Liver (tissue), 9 donors: ENCODE data around the gene IL3. TPM values are rescaled to one million over a fixed set of nuclear protein-coding genes. Genes with fewer than 3 reads are reported as not detected.

Experiments
- DNase-seq: peaks from one replicate; pipeline ENCODE4 v3.0.0-alpha.2; 2017; ENCODE audit warnings: low spot score
- H3K27ac ChIP-seq, 2 donors: one replicate each; pipeline ENCODE4 v1.7.0; 2013; ENCODE audit warnings: inconsistent platforms in 2 of 2, low read length in 2 of 2, control low read depth in 1 of 2, low read depth in 1 of 2, mild to moderate bottlenecking in 1 of 2
- H3K27me3 ChIP-seq, 4 donors: one replicate each; pipeline versions ENCODE4 v1.6.1 to v1.7.0; 2013; ENCODE audit warnings: low read length in 3 of 4, inconsistent platforms in 1 of 4, mild to moderate bottlenecking in 1 of 4, moderate library complexity in 1 of 4; ENCODE audit not compliant: control insufficient read depth in 4 of 4, insufficient read depth in 4 of 4
- H3K36me3 ChIP-seq, 4 donors: one replicate each; pipeline versions ENCODE4 v1.6.1 to v1.7.0; 2013; ENCODE audit warnings: low read length in 3 of 4, mild to moderate bottlenecking in 3 of 4, low read depth in 1 of 4, moderate library complexity in 1 of 4; ENCODE audit not compliant: control insufficient read depth in 4 of 4, insufficient read depth in 3 of 4
- H3K4me1 ChIP-seq, 4 donors: one replicate each; pipeline versions ENCODE4 v1.6.1 to v1.7.0; 2013; ENCODE audit warnings: low read length in 3 of 4, mild to moderate bottlenecking in 3 of 4, moderate library complexity in 1 of 4; ENCODE audit not compliant: control insufficient read depth in 4 of 4, insufficient read depth in 4 of 4
- H3K4me3 ChIP-seq, 3 donors: one replicate each; pipeline versions ENCODE4 v1.6.1 to v1.7.0; 2013; ENCODE audit warnings: low read length in 3 of 3, control low read depth in 1 of 3, low read depth in 1 of 3, mild to moderate bottlenecking in 1 of 3
- H3K9ac ChIP-seq, 2 donors: one replicate each; pipeline ENCODE4 v1.7.0; 2013; ENCODE audit warnings: low read length in 2 of 2, mild to moderate bottlenecking in 2 of 2, moderate library complexity in 2 of 2, control low read depth in 1 of 2, low read depth in 1 of 2
- H3K9me3 ChIP-seq, 4 donors: one replicate each; pipeline versions ENCODE4 v1.6.1 to v1.7.0; 2013; ENCODE audit warnings: low read length in 3 of 4; ENCODE audit not compliant: control insufficient read depth in 4 of 4
- FOXA2 ChIP-seq: IDR thresholded peaks from 2 replicates; pipeline ENCODE4 v1.6.1; 2016; ENCODE audit warnings: antibody characterized with exemption
- GABPA ChIP-seq, 2 donors: IDR thresholded peaks in 1 of 2; conservative IDR thresholded peaks in 1 of 2; 2 replicates each; pipeline ENCODE4 v1.6.1; 2016; ENCODE audit warnings: antibody characterized with exemption in 2 of 2, mild to moderate bottlenecking in 1 of 2, moderate library complexity in 1 of 2
- HNF4A ChIP-seq, 2 donors: conservative IDR thresholded peaks; 2 replicates each; pipeline ENCODE4 v1.6.1; 2016; ENCODE audit warnings: antibody characterized with exemption in 2 of 2, mild to moderate bottlenecking in 2 of 2
- NR2F2 ChIP-seq: IDR thresholded peaks from 2 replicates; pipeline ENCODE4 v1.6.1; 2016; ENCODE audit warnings: antibody characterized with exemption
- SP1 ChIP-seq: IDR thresholded peaks from 2 replicates; pipeline ENCODE4 v1.6.1; 2018; ENCODE audit warnings: antibody characterized with exemption, mild to moderate bottlenecking
- YY1 ChIP-seq: IDR thresholded peaks from 2 replicates; pipeline ENCODE4 v1.6.1; 2016; ENCODE audit warnings: antibody characterized with exemption, mild to moderate bottlenecking
- WGBS: extraction: QIAGEN DNeasy Blood & Tissue Kit; methylation state at CpG from one replicate; pipeline ENCODE4 v1.1.7; 2013; 5-methylcytosine and 5-hydroxymethylcytosine counted together
- polyA plus RNA-seq, 2 donors: library from polyadenylated mRNA; stranded (reverse) in 1 of 2; unstranded in 1 of 2; fragments of 200-250 nt in 1 of 2; fragments of >200 nt in 1 of 2; fragmentation: Nextera tagmentation in 1 of 2; extraction: Ambion mirVana in 1 of 2; gene quantifications; one replicate each; pipeline versions ENCODE4 v1.2.1 to v1.2.3, GENCODE V29; 2013 to 2015
- total RNA-seq, 2 donors: library from RNA; depleted of rRNA; stranded (reverse); fragments of >200 nt; gene quantifications; one replicate each; pipeline ENCODE4 v1.2.3, GENCODE V29; 2014
- TF ChIP-seq, protein P1 (sequence below): fragments of 150-350 bp; IDR thresholded peaks from 2 replicates; pipeline ENCODE4 v1.5.1; 2017; ENCODE audit warnings: improper control_type of control experiment, low read depth, low read length; ENCODE audit not compliant: missing input control
- TF ChIP-seq, protein P2 (sequence below): IDR thresholded peaks from 2 replicates; pipeline ENCODE4 v1.6.1; 2016; ENCODE audit warnings: antibody characterized with exemption
- TF ChIP-seq, protein P3 (sequence below): IDR thresholded peaks from 2 replicates; pipeline ENCODE4 v1.6.1; 2016; ENCODE audit warnings: antibody characterized with exemption
- donor health status: healthy.
- donor health status: healthy.
- donor health status: healthy.
- donor health status: healthy.
- donor health status: healthy.

The IL3 gene
- total and polyA plus RNA-seq, 4 donors, result not detected

DNA sequence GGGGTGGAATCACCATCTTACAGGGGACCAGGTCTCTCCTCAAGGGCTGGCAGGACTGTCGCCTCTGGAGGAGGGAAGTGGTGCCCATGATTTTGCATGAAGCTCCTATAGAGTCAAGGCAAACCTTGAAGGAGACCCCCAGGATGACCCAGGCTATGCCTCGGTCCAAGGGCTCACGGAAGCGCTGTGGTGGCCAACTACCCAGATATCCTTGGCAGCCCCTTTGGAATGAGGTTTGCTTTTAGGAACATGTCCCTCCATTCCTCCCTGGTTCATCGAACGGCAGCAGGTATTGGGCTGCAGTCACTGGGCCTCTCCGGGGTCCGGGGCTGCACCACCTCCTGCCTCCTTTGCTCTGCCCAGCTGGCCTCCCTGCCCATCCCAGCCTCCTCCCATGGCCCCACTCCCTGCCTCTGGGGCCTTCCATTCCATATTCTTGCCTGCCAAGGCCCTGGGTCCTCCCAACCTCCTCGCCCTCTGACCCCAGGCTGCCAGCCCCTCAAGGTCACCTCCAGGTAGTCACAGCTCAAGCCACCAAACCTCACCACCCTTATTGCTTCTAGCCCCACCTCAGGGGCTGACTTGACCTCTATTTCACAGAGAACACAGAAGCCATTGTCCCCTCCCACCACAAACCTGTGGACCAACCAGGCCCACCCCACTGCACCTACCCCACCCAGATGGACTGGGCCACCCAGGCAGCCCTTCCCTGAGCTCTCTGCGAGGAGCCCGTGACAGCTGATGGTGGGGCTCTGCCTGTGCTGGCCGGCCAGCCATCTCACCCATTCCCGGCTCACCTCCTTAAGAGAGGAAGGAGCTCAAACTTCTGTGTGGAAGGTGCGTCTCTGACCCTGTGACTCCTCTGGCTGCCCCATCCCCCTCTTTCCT is 3.6 kb upstream of the IL3 start:
- Histone ChIP-seq H3K27ac (no peak overlapping the region), H3K4me1 (no peaks in the 10 kb centered on the region), H3K9ac (no peak overlapping the region), H3K4me3 (no peak overlapping the region), H3K27me3 (no peaks in the 10 kb centered on the region), H3K36me3 (no peaks in the 10 kb centered on the region), H3K9me3 (no peaks in the 10 kb centered on the region)
- peak; percentile 24 for DNase-seq
- 94% methylated on average over 14 of the region's 14 CpGs for WGBS
- TF ChIP-seq, protein P1, sequence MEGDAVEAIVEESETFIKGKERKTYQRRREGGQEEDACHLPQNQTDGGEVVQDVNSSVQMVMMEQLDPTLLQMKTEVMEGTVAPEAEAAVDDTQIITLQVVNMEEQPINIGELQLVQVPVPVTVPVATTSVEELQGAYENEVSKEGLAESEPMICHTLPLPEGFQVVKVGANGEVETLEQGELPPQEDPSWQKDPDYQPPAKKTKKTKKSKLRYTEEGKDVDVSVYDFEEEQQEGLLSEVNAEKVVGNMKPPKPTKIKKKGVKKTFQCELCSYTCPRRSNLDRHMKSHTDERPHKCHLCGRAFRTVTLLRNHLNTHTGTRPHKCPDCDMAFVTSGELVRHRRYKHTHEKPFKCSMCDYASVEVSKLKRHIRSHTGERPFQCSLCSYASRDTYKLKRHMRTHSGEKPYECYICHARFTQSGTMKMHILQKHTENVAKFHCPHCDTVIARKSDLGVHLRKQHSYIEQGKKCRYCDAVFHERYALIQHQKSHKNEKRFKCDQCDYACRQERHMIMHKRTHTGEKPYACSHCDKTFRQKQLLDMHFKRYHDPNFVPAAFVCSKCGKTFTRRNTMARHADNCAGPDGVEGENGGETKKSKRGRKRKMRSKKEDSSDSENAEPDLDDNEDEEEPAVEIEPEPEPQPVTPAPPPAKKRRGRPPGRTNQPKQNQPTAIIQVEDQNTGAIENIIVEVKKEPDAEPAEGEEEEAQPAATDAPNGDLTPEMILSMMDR, result no peak
- TF ChIP-seq GABPA (IDR thresholded peaks at IDR 0.05 in 1 of 2, conservative IDR thresholded peaks at IDR 0.05 in 1 of 2), result no peak
- TF ChIP-seq, protein P2, sequence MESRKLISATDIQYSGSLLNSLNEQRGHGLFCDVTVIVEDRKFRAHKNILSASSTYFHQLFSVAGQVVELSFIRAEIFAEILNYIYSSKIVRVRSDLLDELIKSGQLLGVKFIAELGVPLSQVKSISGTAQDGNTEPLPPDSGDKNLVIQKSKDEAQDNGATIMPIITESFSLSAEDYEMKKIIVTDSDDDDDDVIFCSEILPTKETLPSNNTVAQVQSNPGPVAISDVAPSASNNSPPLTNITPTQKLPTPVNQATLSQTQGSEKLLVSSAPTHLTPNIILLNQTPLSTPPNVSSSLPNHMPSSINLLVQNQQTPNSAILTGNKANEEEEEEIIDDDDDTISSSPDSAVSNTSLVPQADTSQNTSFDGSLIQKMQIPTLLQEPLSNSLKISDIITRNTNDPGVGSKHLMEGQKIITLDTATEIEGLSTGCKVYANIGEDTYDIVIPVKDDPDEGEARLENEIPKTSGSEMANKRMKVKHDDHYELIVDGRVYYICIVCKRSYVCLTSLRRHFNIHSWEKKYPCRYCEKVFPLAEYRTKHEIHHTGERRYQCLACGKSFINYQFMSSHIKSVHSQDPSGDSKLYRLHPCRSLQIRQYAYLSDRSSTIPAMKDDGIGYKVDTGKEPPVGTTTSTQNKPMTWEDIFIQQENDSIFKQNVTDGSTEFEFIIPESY, result no peak
- no peak for TF ChIP-seq YY1

DNA sequence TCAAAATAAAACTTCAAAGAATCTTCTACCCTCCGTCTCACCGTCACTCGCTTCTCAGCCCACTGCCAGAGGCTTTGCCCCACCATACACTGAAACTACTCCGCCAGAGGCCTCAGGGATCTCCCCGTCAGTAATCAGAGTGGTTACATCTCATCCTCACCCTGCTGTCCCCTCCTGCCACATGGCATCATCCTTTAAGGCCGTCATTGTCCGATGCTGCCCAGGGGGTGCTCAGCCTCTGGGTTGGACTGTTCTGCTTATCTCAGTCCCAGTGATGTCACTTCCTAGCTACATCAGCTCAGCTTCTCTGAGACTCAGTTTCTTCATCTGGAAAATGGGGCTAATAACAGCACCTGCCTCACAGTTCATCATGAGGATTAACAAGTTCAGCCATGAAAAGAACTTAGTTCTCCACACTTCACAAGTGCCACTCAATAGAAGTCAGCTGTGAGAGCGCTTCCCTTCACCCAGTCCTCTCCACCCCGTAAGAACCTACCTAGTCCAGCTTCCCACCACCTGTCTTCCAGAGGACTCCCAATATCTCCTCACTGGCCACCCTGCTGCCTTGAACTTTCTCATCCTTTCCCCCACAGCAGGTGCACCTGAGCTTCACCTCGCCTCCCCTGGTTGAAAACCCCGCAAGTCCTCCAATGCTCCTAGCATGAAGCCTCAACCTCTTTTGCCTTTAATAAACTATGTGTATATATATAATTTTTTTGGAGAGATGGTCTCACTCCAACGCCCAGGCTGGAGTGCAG is 2.8 kb upstream of the IL3 start:
- Histone ChIP-seq H3K9me3 (no peaks in the 10 kb centered on the region), H3K4me1 (no peaks in the 10 kb centered on the region), H3K27ac (no peak overlapping the region), H3K27me3 (no peaks in the 10 kb centered on the region), H3K9ac (no peak overlapping the region), H3K36me3 (no peaks in the 10 kb centered on the region), H3K4me3 (no peak overlapping the region)
- peak; percentile 20 for DNase-seq
- TF ChIP-seq, protein P3, sequence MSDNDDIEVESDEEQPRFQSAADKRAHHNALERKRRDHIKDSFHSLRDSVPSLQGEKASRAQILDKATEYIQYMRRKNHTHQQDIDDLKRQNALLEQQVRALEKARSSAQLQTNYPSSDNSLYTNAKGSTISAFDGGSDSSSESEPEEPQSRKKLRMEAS, result no peak
- 90% methylated on average over 12 of the region's 12 CpGs for WGBS

DNA sequence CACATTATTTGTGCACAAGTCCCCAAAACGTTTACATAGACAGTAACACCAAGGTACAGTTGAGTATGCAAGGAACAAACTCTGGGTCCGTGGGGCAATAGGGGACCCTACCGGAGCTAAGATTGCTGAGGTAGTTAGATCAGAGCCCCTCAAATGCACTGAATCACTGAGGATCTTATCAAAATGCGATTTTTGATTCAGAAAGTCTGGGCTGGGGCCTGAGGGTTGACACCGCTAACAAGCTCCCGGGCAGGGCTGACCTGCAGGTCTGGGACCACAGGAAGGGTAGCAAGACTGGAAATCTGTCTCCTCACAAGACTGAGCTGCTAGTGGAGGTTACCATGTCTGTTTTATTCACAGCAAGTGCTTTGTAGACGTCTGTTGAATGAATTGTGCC is 1.8 kb upstream of the IL3 start:
- 84% methylated on average over 7 of the region's 7 CpGs for WGBS
- H3K9me3 ChIP-seq, result no peaks in the 10 kb centered on the region
- no peak for TF ChIP-seq FOXA2
- TF ChIP-seq HNF4A (conservative IDR thresholded peaks at IDR 0.05), result no peak
- TF ChIP-seq SP1, result no peak
- TF ChIP-seq NR2F2, result no peak
- no peak for TF ChIP-seq GABPA (IDR thresholded peaks at IDR 0.05 in 1 of 2, conservative IDR thresholded peaks at IDR 0.05 in 1 of 2)
- H3K27me3 ChIP-seq, result no peaks in the 10 kb centered on the region
- no peaks in the 10 kb centered on the region for H3K4me1 ChIP-seq
- no peak overlapping the region for H3K9ac ChIP-seq
- no peak overlapping the region for H3K4me3 ChIP-seq
- no peaks in the 10 kb centered on the region for H3K36me3 ChIP-seq
- no peak overlapping the region for H3K27ac ChIP-seq
- peak; percentile 9 for DNase-seq
